Neuronal stem cell (in vitro differentiated cells): Measurements from ENCODE around the gene TRPM1.
A peak's percentile ranks its signal among the peaks of the same experiment; 100 is the strongest.

ENCODE experiments used
- DNase-seq: peaks from one replicate; pipeline ENCODE4 v3.0.0-alpha.2; 2013; ENCODE audit warnings: low spot score
- H2AFZ ChIP-seq: one replicate; pipeline ENCODE4 v1.6.1; 2013; ENCODE audit warnings: mild to moderate bottlenecking, low read length, inconsistent platforms
- H2AK5ac ChIP-seq: 2 replicates; pipeline ENCODE4 v1.6.1; 2013; ENCODE audit warnings: low read depth, mild to moderate bottlenecking, inconsistent platforms, low read length, moderate library complexity, mixed read lengths
- H2BK120ac ChIP-seq: 2 replicates; pipeline ENCODE4 v1.6.1; 2013; ENCODE audit warnings: low read depth, mild to moderate bottlenecking, inconsistent platforms, low read length, moderate library complexity, mixed read lengths
- H2BK12ac ChIP-seq: one replicate; pipeline ENCODE4 v1.6.1; 2013; ENCODE audit warnings: low read length, inconsistent platforms
- H2BK15ac ChIP-seq: 2 replicates; pipeline ENCODE4 v1.6.1; 2013; ENCODE audit warnings: mild to moderate bottlenecking, low read length, inconsistent platforms, mixed read lengths
- H2BK5ac ChIP-seq: one replicate; pipeline ENCODE4 v1.6.1; 2013; ENCODE audit warnings: inconsistent platforms, mild to moderate bottlenecking, low read length, moderate library complexity
- H3K14ac ChIP-seq: one replicate; pipeline ENCODE4 v1.6.1; 2013; ENCODE audit warnings: low read length, inconsistent platforms
- H3K18ac ChIP-seq: 2 replicates; pipeline ENCODE4 v1.6.1; 2013; ENCODE audit warnings: low read length, inconsistent platforms
- H3K23ac ChIP-seq: 2 replicates; pipeline ENCODE4 v1.6.1; 2013; ENCODE audit warnings: low read depth, mild to moderate bottlenecking, mixed read lengths, low read length, inconsistent platforms; ENCODE audit not compliant: poor library complexity
- H3K27ac ChIP-seq: replicated peaks from 3 replicates; pipeline ENCODE4 v1.5.1; 2013; ENCODE audit warnings: low read length, inconsistent platforms
- H3K27me3 ChIP-seq, 3 experiments: 2 replicates each; pipeline ENCODE4 v1.6.1; 2013; ENCODE audit warnings: low read length in 3 of 3, mild to moderate bottlenecking in 2 of 3, inconsistent platforms in 1 of 3, low read depth in 1 of 3, mixed read lengths in 1 of 3, moderate library complexity in 1 of 3; ENCODE audit not compliant: control insufficient read depth in 3 of 3, insufficient read depth in 3 of 3
- H3K36me3 ChIP-seq, 2 donors: replicated peaks in 1 of 2; 2 replicates each; pipeline ENCODE4 v1.6.1; 2013; ENCODE audit warnings: low read length in 2 of 2; ENCODE audit not compliant: control insufficient read depth in 2 of 2, insufficient read depth in 2 of 2
- H3K4ac ChIP-seq: 2 replicates; pipeline ENCODE4 v1.6.1; 2013; ENCODE audit warnings: inconsistent platforms, mild to moderate bottlenecking, low read length, moderate library complexity
- H3K4me1 ChIP-seq, 2 donors: 1 replicate in 1 of 2; 2 replicates in 1 of 2; pipeline ENCODE4 v1.6.1; 2013; ENCODE audit warnings: low read length in 2 of 2, low read depth in 1 of 2; ENCODE audit not compliant: control insufficient read depth in 2 of 2, insufficient read depth in 1 of 2
- H3K4me2 ChIP-seq: one replicate; pipeline ENCODE4 v1.6.1; 2013; ENCODE audit warnings: mild to moderate bottlenecking, low read length, inconsistent platforms; ENCODE audit not compliant: insufficient read depth, poor library complexity, severe bottlenecking
- H3K4me3 ChIP-seq, 2 donors: 2 replicates each; pipeline ENCODE4 v1.5.1; 2013; ENCODE audit warnings: low read length in 2 of 2, mild to moderate bottlenecking in 2 of 2, inconsistent platforms in 1 of 2, moderate library complexity in 1 of 2
- H3K79me1 ChIP-seq: one replicate; pipeline ENCODE4 v1.6.1; 2013; ENCODE audit warnings: low read depth, mild to moderate bottlenecking, inconsistent platforms, low read length, moderate library complexity
- H3K9ac ChIP-seq: one replicate; pipeline ENCODE4 v1.6.1; 2013; ENCODE audit warnings: mild to moderate bottlenecking, low read depth, low read length, inconsistent platforms; ENCODE audit not compliant: poor library complexity
- H3K9me3 ChIP-seq, 2 donors: replicated peaks in 1 of 2; 2 replicates each; pipeline versions ENCODE3 to v1.6.1; 2013; ENCODE audit warnings: low read length in 2 of 2, mild to moderate bottlenecking in 2 of 2, inconsistent platforms in 1 of 2, low read depth in 1 of 2, mixed read lengths in 1 of 2, moderate library complexity in 1 of 2; ENCODE audit not compliant: control insufficient read depth in 2 of 2, insufficient read depth in 1 of 2
- H4K8ac ChIP-seq: one replicate; pipeline ENCODE4 v1.6.1; 2013; ENCODE audit warnings: low read depth, mild to moderate bottlenecking, inconsistent platforms, low read length, moderate library complexity
- H4K91ac ChIP-seq: one replicate; pipeline ENCODE4 v1.6.1; 2013; ENCODE audit warnings: low read length, low read depth, mild to moderate bottlenecking, inconsistent platforms; ENCODE audit not compliant: poor library complexity
- WGBS, 2 donors: extraction: QIAGEN DNeasy Blood & Tissue Kit; methylation state at CpG; one replicate each; pipeline ENCODE4 v1.1.7; 2013; ENCODE audit warnings: missing lambda C conversion rate in 2 of 2, mixed read lengths in 1 of 2; ENCODE audit not compliant: insufficient read length in 2 of 2, insufficient replicate concordance in 1 of 2; ENCODE audit errors: extremely low coverage in 2 of 2; 5-methylcytosine and 5-hydroxymethylcytosine counted together

The TRPM1 gene

GRCh38 chr15:30990446-30991254, 110.9 kb downstream of the TRPM1 start:
- peak overlapping the region; percentile 82 for H3K27ac ChIP-seq
- peak overlapping the region; percentile 91 for H2BK5ac ChIP-seq
- no peak overlapping the region for H4K91ac ChIP-seq
- no peak overlapping the region for H3K14ac ChIP-seq
- no peak for DNase-seq
- H3K27me3 ChIP-seq: no peaks in the 10 kb centered on the region
- H3K36me3 ChIP-seq: peaks cover 0 to 15% of the 10 kb centered on the region in 2 donors
- H3K4me2 ChIP-seq: peak overlapping the region; percentile 54
- H3K79me1 ChIP-seq: peaks cover 3% of the 10 kb centered on the region
- H3K4me3 ChIP-seq: peak overlapping the region; percentile 93 to 94
- H4K8ac ChIP-seq: no peak overlapping the region
- no CpG with 5 or more reads among the region's 24 CpGs for WGBS, 2 donors
- peak overlapping the region; percentile 100 for H2AFZ ChIP-seq
- H2AK5ac ChIP-seq: no peak overlapping the region
- H3K4me1 ChIP-seq: peaks cover 0 to 5% of the 10 kb centered on the region in 2 donors
- H3K4ac ChIP-seq: no peak overlapping the region
- H2BK15ac ChIP-seq: no peak overlapping the region
- peak overlapping the region; percentile 98 for H3K23ac ChIP-seq
- H2BK12ac ChIP-seq: no peak overlapping the region
- no peak overlapping the region for H2BK120ac ChIP-seq
- peak overlapping the region; percentile 88 for H3K9ac ChIP-seq
- H3K18ac ChIP-seq: peak overlapping the region; percentile 93
- no peaks in the 10 kb centered on the region for H3K9me3 ChIP-seq

- no peak overlapping the region for H3K27ac ChIP-seq
- H3K4me3 ChIP-seq: peak overlapping the region in 1 of 2 donors; percentile 94
- H2BK15ac ChIP-seq: no peak overlapping the region
- H4K8ac ChIP-seq: no peak overlapping the region
- no peak overlapping the region for H3K18ac ChIP-seq
- no peak overlapping the region for H2AK5ac ChIP-seq
- no CpG with 5 or more reads among the region's 2 CpGs for WGBS, 2 donors
- H3K27me3 ChIP-seq: no peaks in the 10 kb centered on the region
- H3K9me3 ChIP-seq: no peaks in the 10 kb centered on the region
- H3K9ac ChIP-seq: no peak overlapping the region
- no peak for DNase-seq
- H2AFZ ChIP-seq: no peak overlapping the region
- no peak overlapping the region for H2BK120ac ChIP-seq
- no peak overlapping the region for H3K4me2 ChIP-seq
- peaks cover 0 to 20% of the 10 kb centered on the region in 2 donors for H3K36me3 ChIP-seq
- no peak overlapping the region for H3K14ac ChIP-seq
- H3K4ac ChIP-seq: no peak overlapping the region
- no peak overlapping the region for H2BK5ac ChIP-seq
- peaks cover under 1 to 8% of the 10 kb centered on the region in 2 donors for H3K4me1 ChIP-seq
- H4K91ac ChIP-seq: no peak overlapping the region
- no peak overlapping the region for H3K23ac ChIP-seq
- H2BK12ac ChIP-seq: no peak overlapping the region
- H3K79me1 ChIP-seq: peaks cover 3% of the 10 kb centered on the region
Observed at GRCh38 chr15:30990036-30990435, 111.5 kb downstream of the TRPM1 start.

- Histone ChIP-seq H2AK5ac (no peak overlapping the region), H3K36me3 (peaks cover 1 to 36% of the 10 kb centered on the region in 2 donors), H3K4me2 (no peak overlapping the region), H3K27me3 (no peaks in the 10 kb centered on the region), H3K4ac (no peak overlapping the region), H3K18ac (no peak overlapping the region), H2BK5ac (no peak overlapping the region), H2BK120ac (no peak overlapping the region), H3K79me1 (peaks cover 2% of the 10 kb centered on the region), H3K4me3 (no peak overlapping the region), H3K9me3 (no peaks in the 10 kb centered on the region), H4K8ac (no peak overlapping the region), H3K14ac (no peak overlapping the region), H2BK12ac (no peak overlapping the region), H3K23ac (no peak overlapping the region), H3K27ac (no peak overlapping the region), H2BK15ac (no peak overlapping the region), H4K91ac (no peak overlapping the region), H3K9ac (no peak overlapping the region), H2AFZ (no peak overlapping the region), H3K4me1 (peaks cover 2 to 5% of the 10 kb centered on the region in 2 donors)
- no CpG with 5 or more reads among the region's 3 CpGs for WGBS, 2 donors
- no peak for DNase-seq
Observed at GRCh38 chr15:30985081-30985531, 116.4 kb downstream of the TRPM1 start.

GRCh38 chr15:30984542-30984941, 117.0 kb downstream of the TRPM1 start:
- no peak overlapping the region for H2AFZ ChIP-seq
- no peak overlapping the region for H3K18ac ChIP-seq
- no peak overlapping the region for H2BK12ac ChIP-seq
- no peak overlapping the region for H4K8ac ChIP-seq
- no peak overlapping the region for H3K23ac ChIP-seq
- no peaks in the 10 kb centered on the region for H3K79me1 ChIP-seq
- H3K4me1 ChIP-seq: peaks cover 2 to 4% of the 10 kb centered on the region in 2 donors
- no peak for DNase-seq
- no peaks in the 10 kb centered on the region for H3K9me3 ChIP-seq
- no peak overlapping the region for H2BK120ac ChIP-seq
- peaks cover 1 to 42% of the 10 kb centered on the region in 2 donors for H3K36me3 ChIP-seq
- H3K9ac ChIP-seq: no peak overlapping the region
- no peak overlapping the region for H4K91ac ChIP-seq
- H3K27ac ChIP-seq: no peak overlapping the region
- H2BK5ac ChIP-seq: no peak overlapping the region
- H3K14ac ChIP-seq: no peak overlapping the region
- H3K27me3 ChIP-seq: no peaks in the 10 kb centered on the region
- no peak overlapping the region for H3K4me2 ChIP-seq
- no peak overlapping the region for H3K4ac ChIP-seq
- H2BK15ac ChIP-seq: no peak overlapping the region
- no peak overlapping the region for H2AK5ac ChIP-seq
- no peak overlapping the region for H3K4me3 ChIP-seq
- no CpG with 5 or more reads among the region's 6 CpGs for WGBS, 2 donors
